Gastrocnemius medialis (tissue), 4 donors: ENCODE data around the gene SH3GL3.

Source experiments
- POLR2A ChIP-seq, 2 donors: fragments of 450-650 bp; IDR thresholded peaks; one replicate each; pipeline ENCODE4 v1.6.1; 2017; ENCODE audit warnings: antibody characterized with exemption in 2 of 2, mild to moderate bottlenecking in 2 of 2, moderate library complexity in 2 of 2
- TF ChIP-seq, protein P1 (sequence below), 5 experiments: fragments of 450-650 bp in 3 of 5; fragments of 200-600 bp in 2 of 5; sonication (generic) in 2 of 5; IDR thresholded peaks in 4 of 5; conservative IDR thresholded peaks in 1 of 5; 1 replicate in 4 of 5; 2 replicates in 1 of 5; pipeline ENCODE4 v1.5.1; 2016 to 2019; ENCODE audit warnings: antibody characterized with exemption in 5 of 5, mild to moderate bottlenecking in 3 of 5, moderate library complexity in 3 of 5

DNA sequence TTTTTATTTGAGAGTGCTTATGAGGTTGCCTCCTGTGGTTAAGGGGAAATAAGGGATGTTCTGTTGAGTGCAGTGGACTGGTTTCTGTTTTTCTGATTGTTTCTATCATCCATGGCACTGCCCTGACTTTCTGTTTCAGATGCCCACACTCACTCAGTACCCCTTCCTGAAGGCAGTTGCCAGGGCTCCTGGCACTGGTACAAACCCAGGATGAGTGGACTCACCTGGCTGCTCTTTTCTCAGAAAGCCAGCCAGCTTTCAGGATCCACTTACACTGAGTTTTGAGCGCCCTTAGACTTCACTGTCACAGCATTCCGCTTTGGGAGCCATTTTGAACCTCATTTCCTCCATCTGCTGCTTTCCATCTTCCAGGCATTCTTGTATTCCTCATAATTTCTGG, 150.9 kb downstream of the SH3GL3 start:
- TF ChIP-seq, protein P1, sequence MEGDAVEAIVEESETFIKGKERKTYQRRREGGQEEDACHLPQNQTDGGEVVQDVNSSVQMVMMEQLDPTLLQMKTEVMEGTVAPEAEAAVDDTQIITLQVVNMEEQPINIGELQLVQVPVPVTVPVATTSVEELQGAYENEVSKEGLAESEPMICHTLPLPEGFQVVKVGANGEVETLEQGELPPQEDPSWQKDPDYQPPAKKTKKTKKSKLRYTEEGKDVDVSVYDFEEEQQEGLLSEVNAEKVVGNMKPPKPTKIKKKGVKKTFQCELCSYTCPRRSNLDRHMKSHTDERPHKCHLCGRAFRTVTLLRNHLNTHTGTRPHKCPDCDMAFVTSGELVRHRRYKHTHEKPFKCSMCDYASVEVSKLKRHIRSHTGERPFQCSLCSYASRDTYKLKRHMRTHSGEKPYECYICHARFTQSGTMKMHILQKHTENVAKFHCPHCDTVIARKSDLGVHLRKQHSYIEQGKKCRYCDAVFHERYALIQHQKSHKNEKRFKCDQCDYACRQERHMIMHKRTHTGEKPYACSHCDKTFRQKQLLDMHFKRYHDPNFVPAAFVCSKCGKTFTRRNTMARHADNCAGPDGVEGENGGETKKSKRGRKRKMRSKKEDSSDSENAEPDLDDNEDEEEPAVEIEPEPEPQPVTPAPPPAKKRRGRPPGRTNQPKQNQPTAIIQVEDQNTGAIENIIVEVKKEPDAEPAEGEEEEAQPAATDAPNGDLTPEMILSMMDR (IDR thresholded peaks at IDR 0.05 in 4 of 5, conservative IDR thresholded peaks at IDR 0.05 in 1 of 5) = no peak
- TF ChIP-seq POLR2A (IDR thresholded peaks at IDR 0.05) = no peak
